DOHH2 (cell line): ENCODE measurements around the gene SNRPE.
"Not testable (repeated sequence)": the region's sequence is repeated elsewhere in the genome, so short reads cannot be mapped to it uniquely, and the experiment has no call there.

ENCODE experiments used
- H3F3A ChIP-seq: fragments of 200-600 bp; sonication (generic), shearing (Covaris generic); 2 replicates; pipeline ENCODE4 v1.6.0; 2016; ENCODE audit warnings: antibody characterized with exemption, mild to moderate bottlenecking; ENCODE audit not compliant: control insufficient read depth, insufficient read depth
- H3K27ac ChIP-seq: fragments of 200-600 bp; sonication (generic); 2 replicates; pipeline ENCODE4 v1.5.1; 2014; ENCODE audit warnings: low read depth, mild to moderate bottlenecking, low read length, moderate library complexity
- H3K27me3 ChIP-seq: fragments of 200-600 bp; sonication (generic); 2 replicates; pipeline ENCODE4 v1.6.1; 2014; ENCODE audit warnings: mild to moderate bottlenecking, low read length, mixed read lengths; ENCODE audit not compliant: control insufficient read depth
- H3K36me3 ChIP-seq: fragments of 200-600 bp; sonication (generic); 2 replicates; pipeline ENCODE4 v1.6.1; 2014; ENCODE audit warnings: mild to moderate bottlenecking, low read length, moderate library complexity, mixed read lengths; ENCODE audit not compliant: control insufficient read depth
- H3K4me1 ChIP-seq: fragments of 200-600 bp; sonication (generic); 2 replicates; pipeline ENCODE4 v1.6.1; 2014; ENCODE audit warnings: mild to moderate bottlenecking, low read length, mixed read lengths; ENCODE audit not compliant: control insufficient read depth
- H3K4me2 ChIP-seq: fragments of 200-600 bp; sonication (generic); 2 replicates; pipeline ENCODE4 v1.6.0; 2014; ENCODE audit warnings: mild to moderate bottlenecking, low read length, moderate library complexity
- H3K4me3 ChIP-seq: fragments of 200-600 bp; sonication (generic); 2 replicates; pipeline ENCODE4 v1.5.1; 2014; ENCODE audit warnings: mild to moderate bottlenecking, low read length, mixed read lengths
- H3K79me2 ChIP-seq: fragments of 200-600 bp; sonication (generic); 2 replicates; pipeline ENCODE4 v1.6.1; 2014; ENCODE audit warnings: mild to moderate bottlenecking, low read length, mixed read lengths; ENCODE audit not compliant: control insufficient read depth
- H3K9me2 ChIP-seq: fragments of 200-600 bp; sonication (generic); replicated peaks from 2 replicates; pipeline ENCODE4 v1.6.1; 2014; ENCODE audit warnings: mild to moderate bottlenecking, low read length, mixed read lengths; ENCODE audit not compliant: control insufficient read depth
- H3K9me3 ChIP-seq: fragments of 200-600 bp; sonication (generic); 2 replicates; pipeline ENCODE4 v1.6.1; 2014; ENCODE audit warnings: antibody characterized with exemption, low read length, mixed read lengths; ENCODE audit not compliant: control insufficient read depth, insufficient read depth
- H4K20me1 ChIP-seq: fragments of 200-600 bp; sonication (generic); 2 replicates; pipeline ENCODE4 v1.6.0; 2014; ENCODE audit warnings: low read depth, mild to moderate bottlenecking, antibody characterized with exemption, low read length, moderate library complexity; ENCODE audit not compliant: control insufficient read depth, insufficient read depth
- CTCF ChIP-seq: fragments of 200-600 bp; sonication (generic); IDR thresholded peaks from one replicate; pipeline ENCODE4 v1.5.1; 2014; ENCODE audit warnings: antibody characterized with exemption, mild to moderate bottlenecking, low read depth, low read length; ENCODE audit not compliant: poor library complexity, severe bottlenecking
- EZH2phosphoT487 ChIP-seq: fragments of 200-600 bp; sonication (generic); IDR thresholded peaks from 2 replicates; pipeline ENCODE4 v1.6.1; 2017; ENCODE audit warnings: borderline replicate concordance, mild to moderate bottlenecking, antibody characterized with exemption, low read length, moderate library complexity, mixed read lengths

The SNRPE gene

DNA sequence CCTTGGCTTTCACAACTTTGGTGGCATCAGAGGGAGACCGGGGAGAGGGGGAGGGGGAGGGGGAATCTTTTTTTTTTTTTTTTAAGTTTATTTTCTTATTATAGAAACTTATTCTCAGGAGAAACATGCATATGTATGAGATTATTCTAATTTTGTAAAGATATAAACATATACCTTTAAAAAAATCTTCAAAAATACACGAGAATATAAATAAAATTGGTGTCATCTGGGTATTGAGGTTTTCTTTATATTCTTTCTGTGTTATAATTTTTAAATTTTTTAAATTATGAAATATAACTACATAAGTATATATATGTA is 18.9 kb upstream of the SNRPE start:
- Histone ChIP-seq H3K27me3 (no peaks in the 10 kb centered on the region), H3K9me2 (no peaks in the 10 kb centered on the region), H3K36me3 (peaks cover 64% of the 10 kb centered on the region), H3K9me3 (no peaks in the 10 kb centered on the region), H3K4me1 (no peaks in the 10 kb centered on the region), H3K4me3 (no peak overlapping the region), H3K79me2 (no peaks in the 10 kb centered on the region), H3K4me2 (no peak overlapping the region), H3F3A (no peaks in the 10 kb centered on the region), H4K20me1 (no peaks in the 10 kb centered on the region), H3K27ac (no peak overlapping the region)
- TF ChIP-seq CTCF (no peak), EZH2phosphoT487 (no peak)

DNA sequence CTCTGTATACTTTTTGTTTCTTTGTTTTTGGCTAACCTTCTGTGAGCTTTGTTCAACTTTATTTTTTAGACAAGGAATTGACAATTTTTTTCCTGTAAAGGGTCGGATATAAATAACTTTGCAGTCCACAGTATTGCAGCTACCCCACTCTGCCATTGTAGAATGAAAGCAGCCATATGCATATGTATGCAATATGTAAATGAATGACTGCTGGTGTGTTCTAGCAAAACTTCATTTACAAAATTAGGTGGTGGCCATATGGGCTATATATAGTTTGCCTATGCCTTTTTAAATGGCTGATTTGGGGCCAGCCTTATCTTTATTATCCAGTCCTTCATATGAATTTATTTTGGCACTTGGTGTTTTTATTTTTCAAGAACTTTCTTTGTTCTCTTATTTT is 18.0 kb upstream of the SNRPE start:
- no peaks in the 10 kb centered on the region for H3K27me3 ChIP-seq
- no peak overlapping the region for H3K27ac ChIP-seq
- no peak overlapping the region for H3K4me2 ChIP-seq
- peaks cover 64% of the 10 kb centered on the region for H3K36me3 ChIP-seq
- no peaks in the 10 kb centered on the region for H4K20me1 ChIP-seq
- no peaks in the 10 kb centered on the region for H3K4me1 ChIP-seq
- H3K9me3 ChIP-seq = no peaks in the 10 kb centered on the region
- H3K79me2 ChIP-seq = no peaks in the 10 kb centered on the region
- no peak for TF ChIP-seq CTCF
- no peak for TF ChIP-seq EZH2phosphoT487
- H3K4me3 ChIP-seq = no peak overlapping the region
- no peaks in the 10 kb centered on the region for H3K9me2 ChIP-seq
- H3F3A ChIP-seq = no peaks in the 10 kb centered on the region

GRCh38 chr1:203853112-203853511 is 8.3 kb upstream of the SNRPE start:
- not testable (repeated sequence) for H3K4me3 ChIP-seq, H3F3A ChIP-seq, H3K27me3 ChIP-seq, H3K9me2 ChIP-seq, H3K9me3 ChIP-seq, H3K4me1 ChIP-seq, H3K79me2 ChIP-seq, H3K4me2 ChIP-seq, H4K20me1 ChIP-seq, H3K27ac ChIP-seq
- peaks cover 55% of the 10 kb centered on the region for H3K36me3 ChIP-seq

DNA sequence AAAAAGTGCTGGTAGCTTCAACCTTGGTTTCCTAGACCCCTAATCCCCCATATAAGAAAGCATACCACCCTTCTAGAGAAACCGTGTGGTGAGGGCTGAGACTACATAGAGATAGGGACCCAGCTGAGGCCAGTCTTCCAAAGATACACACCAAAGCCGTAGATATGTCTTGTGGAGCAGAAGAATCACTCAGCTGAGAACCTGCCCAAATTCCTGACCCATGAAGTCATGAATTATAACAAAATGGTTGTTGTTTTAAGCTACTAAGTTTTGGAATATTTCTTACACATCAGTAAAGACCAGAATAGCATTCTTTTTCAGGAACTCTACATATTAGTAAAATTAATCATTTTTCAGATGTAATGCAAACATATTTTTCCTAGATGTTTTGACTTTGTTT is 3.3 kb upstream of the SNRPE start:
- peaks cover 17% of the 10 kb centered on the region for H3K79me2 ChIP-seq
- peaks cover 34% of the 10 kb centered on the region for H3K36me3 ChIP-seq
- no peaks in the 10 kb centered on the region for H3K9me2 ChIP-seq
- H3K4me3 ChIP-seq = no peak overlapping the region
- H3K4me2 ChIP-seq = no peak overlapping the region
- H3F3A ChIP-seq = peaks cover 8% of the 10 kb centered on the region; the same call in 1 of the 2 replicates
- no peak overlapping the region for H3K27ac ChIP-seq
- H4K20me1 ChIP-seq = no peaks in the 10 kb centered on the region
- no peaks in the 10 kb centered on the region for H3K9me3 ChIP-seq
- no peaks in the 10 kb centered on the region for H3K27me3 ChIP-seq
- TF ChIP-seq EZH2phosphoT487 = no peak
- no peak for TF ChIP-seq CTCF
- H3K4me1 ChIP-seq = peaks cover 12% of the 10 kb centered on the region
